Measurements from ENCODE around the gene FUBP1.
"Not testable (repeated sequence)": the region's sequence is repeated elsewhere in the genome, so short reads cannot be mapped to it uniquely, and the experiment has no call there.

FUBP1 gene

GRCh38 chr1:77940921-77941570 is 37.8 kb downstream of the FUBP1 start:
- no peak for DNase-seq

- DNase-seq: no peak
Measured at GRCh38 chr1:77938651-77939050, 40.2 kb downstream of the FUBP1 start.

- DNase-seq: no peak
Measured at GRCh38 chr1:77929806-77930205, 49.1 kb downstream of the FUBP1 start.

- no peak for DNase-seq
Measured at GRCh38 chr1:77927414-77927813, 51.5 kb downstream of the FUBP1 start.

GRCh38 chr1:77926561-77927357 is 52.1 kb downstream of the FUBP1 start:
- no peak for DNase-seq

- DNase-seq: no peak
Measured at GRCh38 chr1:77925956-77926355, 52.9 kb downstream of the FUBP1 start.

- no peak for DNase-seq
Measured at GRCh38 chr1:77925518-77925917, 53.4 kb downstream of the FUBP1 start.

- DNase-seq: not testable (repeated sequence)
Measured at GRCh38 chr1:77918918-77919317, 60.0 kb downstream of the FUBP1 start.

GRCh38 chr1:77910116-77910515 is 68.8 kb downstream of the FUBP1 start:
- DNase-seq: no peak

GRCh38 chr1:77906624-77907023 is 72.2 kb downstream of the FUBP1 start:
- no peak for DNase-seq

GRCh38 chr1:77906019-77906545 is 72.8 kb downstream of the FUBP1 start:
- DNase-seq: no peak

- no peak for DNase-seq
Measured at GRCh38 chr1:77905603-77906002, 73.3 kb downstream of the FUBP1 start.

- DNase-seq: peak; percentile 72
Measured at GRCh38 chr1:77900687-77901293, 78.1 kb downstream of the FUBP1 start.

- no peak for DNase-seq
Measured at GRCh38 chr1:77899647-77900320, 79.1 kb downstream of the FUBP1 start.
